ENCODE measurements around the gene DBNDD2. TPM values are rescaled to one million over a fixed set of nuclear protein-coding genes. Genes with fewer than 3 reads are reported as not detected.

The DBNDD2 gene
- total RNA-seq, 4 donors from 2014 or later = 53.2 to 115 (median 72.5) TPM

DNA sequence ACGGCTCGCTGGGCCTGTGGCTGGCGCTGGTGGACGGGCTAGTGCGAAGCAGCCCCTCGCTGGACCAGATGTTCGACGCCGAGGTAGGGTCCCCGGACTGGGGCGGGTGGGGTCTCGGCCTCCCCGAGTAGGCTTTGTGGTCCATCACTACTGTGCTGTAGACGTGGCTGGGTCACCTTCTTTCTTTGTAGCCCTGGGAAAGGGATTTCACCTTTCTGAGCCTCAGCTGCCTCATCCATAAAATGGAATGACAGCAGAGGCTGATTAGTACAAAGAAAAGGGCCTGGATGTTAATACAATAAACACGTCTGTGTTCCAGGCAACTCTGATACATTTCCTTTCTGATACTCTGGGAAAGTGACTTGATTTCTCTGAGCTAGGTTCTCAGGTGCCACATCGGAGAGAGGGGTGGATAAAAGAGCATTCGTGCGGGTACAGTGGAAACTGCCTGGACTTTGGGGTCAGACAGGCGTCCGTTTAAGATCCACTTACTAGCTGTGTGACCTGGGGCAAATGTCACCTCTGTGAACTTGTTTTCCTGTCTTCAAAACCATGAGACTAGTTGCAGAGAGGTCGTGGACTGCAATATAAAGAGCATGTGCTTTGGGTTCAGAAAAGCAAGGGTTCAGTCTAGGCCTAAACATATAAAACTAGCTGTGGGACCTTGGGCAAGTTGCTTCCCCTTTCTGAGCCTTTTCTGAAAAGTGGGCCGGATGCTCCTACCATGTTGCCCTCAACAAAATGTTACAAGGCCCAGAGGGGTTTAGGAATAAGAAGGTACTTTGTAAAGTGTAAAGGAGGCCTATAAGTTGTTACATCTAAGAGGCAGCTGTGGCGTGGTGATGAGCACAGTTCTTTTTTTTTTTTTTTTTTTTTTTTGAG lies 44.2 kb upstream of the DBNDD2 start:
- no peak for TF ChIP-seq POLR2A (IDR thresholded peaks at IDR 0.05)
- TF ChIP-seq, protein P1, sequence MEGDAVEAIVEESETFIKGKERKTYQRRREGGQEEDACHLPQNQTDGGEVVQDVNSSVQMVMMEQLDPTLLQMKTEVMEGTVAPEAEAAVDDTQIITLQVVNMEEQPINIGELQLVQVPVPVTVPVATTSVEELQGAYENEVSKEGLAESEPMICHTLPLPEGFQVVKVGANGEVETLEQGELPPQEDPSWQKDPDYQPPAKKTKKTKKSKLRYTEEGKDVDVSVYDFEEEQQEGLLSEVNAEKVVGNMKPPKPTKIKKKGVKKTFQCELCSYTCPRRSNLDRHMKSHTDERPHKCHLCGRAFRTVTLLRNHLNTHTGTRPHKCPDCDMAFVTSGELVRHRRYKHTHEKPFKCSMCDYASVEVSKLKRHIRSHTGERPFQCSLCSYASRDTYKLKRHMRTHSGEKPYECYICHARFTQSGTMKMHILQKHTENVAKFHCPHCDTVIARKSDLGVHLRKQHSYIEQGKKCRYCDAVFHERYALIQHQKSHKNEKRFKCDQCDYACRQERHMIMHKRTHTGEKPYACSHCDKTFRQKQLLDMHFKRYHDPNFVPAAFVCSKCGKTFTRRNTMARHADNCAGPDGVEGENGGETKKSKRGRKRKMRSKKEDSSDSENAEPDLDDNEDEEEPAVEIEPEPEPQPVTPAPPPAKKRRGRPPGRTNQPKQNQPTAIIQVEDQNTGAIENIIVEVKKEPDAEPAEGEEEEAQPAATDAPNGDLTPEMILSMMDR (IDR thresholded peaks at IDR 0.05) = no peak
- intact Hi-C loops (cut with DNase I; ENCODE audit: low total_unique reads) = no loop called here
- H3K4me3 ChIP-seq (ENCODE audit: low read depth, poor library complexity, severe bottlenecking) = peak overlapping the region; percentile 48
- 25 to 37% methylated on average over 13 to 16 of the region's 23 CpGs for WGBS, 2 donors
- no peak for DNase-seq (ENCODE audit: low spot score in 2 of 2)

DNA sequence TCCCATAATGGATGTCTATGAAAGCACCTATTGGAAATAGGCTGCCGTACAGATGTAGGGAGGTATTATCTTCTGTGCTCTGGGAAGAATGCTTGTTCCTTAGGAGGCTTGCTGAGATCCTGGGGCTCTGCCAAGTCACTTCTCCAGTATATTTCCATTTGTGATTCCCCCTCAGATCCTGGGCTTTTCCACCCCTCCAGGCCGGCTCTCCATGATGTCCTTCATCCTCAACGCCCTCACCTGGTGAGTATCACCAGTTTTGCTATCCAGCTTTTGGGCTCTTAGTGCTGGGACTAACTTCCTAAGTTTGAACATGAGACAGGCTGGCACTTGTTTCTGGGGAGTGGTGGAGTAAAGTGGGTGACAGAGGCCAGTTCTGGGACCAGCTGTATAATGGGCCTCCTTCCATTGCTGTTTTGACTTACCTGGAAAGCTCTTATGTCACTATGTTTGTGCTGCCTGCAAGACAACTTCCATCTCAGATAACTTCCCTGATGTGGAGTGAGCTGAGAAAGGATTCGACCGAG lies 42.6 kb upstream of the DBNDD2 start:
- H3K4me3 ChIP-seq (ENCODE audit: low read depth, poor library complexity, severe bottlenecking) = no peak overlapping the region
- no peak for TF ChIP-seq POLR2A (IDR thresholded peaks at IDR 0.05)
- TF ChIP-seq, protein P1 (IDR thresholded peaks at IDR 0.05) = no peak
- DNase-seq (ENCODE audit: low spot score in 2 of 2) = no peak
- intact Hi-C loops (cut with DNase I; ENCODE audit: low total_unique reads) = no loop called here
- 88 to 89% methylated on average over 5 of the region's 5 CpGs for WGBS, 2 donors

DNA sequence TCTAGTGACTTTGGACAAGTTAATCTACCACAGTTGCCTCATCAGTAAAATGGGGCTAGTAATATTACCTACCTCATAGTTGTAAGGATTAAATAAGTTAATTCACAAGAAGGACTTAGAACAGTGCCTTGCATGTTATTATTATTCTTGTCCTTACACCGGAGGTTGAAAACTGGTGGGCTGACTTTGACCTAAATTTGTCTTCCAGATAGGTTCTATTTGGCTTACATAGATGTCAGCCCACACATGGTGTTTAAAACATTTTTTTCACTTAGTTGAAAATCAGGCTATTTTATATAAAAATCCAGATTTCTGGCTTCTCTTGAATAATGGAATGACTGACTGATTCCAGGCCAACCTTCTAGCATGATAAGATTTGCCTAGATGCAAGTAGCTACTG lies 41.9 kb upstream of the DBNDD2 start:
- 83 to 91% methylated on average over 1 of the region's 1 CpG for WGBS, 2 donors
- no peak for DNase-seq (ENCODE audit: low spot score in 2 of 2)
- H3K4me3 ChIP-seq (ENCODE audit: low read depth, poor library complexity, severe bottlenecking) = no peak overlapping the region
- TF ChIP-seq POLR2A (IDR thresholded peaks at IDR 0.05) = no peak
- TF ChIP-seq, protein P1 (IDR thresholded peaks at IDR 0.05) = no peak
- intact Hi-C loops (cut with DNase I; ENCODE audit: low total_unique reads) = no loop called here

DNA sequence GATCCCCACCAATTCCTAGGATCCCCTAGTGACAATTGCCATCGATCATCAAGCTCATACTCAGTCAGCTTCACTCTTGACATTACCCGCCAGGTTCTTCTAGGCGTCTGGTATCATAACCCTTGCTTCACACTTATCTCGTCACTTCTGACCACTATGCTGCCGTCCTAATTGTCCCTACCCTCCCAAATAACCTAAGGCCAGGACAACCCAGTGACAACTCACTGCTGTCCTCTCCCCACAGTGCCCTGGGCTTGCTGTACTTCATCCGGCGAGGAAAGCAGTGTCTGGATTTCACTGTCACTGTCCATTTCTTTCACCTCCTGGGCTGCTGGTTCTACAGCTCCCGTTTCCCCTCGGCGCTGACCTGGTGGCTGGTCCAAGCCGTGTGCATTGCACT lies 41.5 kb upstream of the DBNDD2 start:
- H3K4me3 ChIP-seq (ENCODE audit: low read depth, poor library complexity, severe bottlenecking) = no peak overlapping the region
- intact Hi-C loops (cut with DNase I; ENCODE audit: low total_unique reads) = no loop called here
- no peak for DNase-seq (ENCODE audit: low spot score in 2 of 2)
- 87 to 93% methylated on average over 11 of the region's 11 CpGs for WGBS, 2 donors
- TF ChIP-seq POLR2A (IDR thresholded peaks at IDR 0.05) = no peak

DNA sequence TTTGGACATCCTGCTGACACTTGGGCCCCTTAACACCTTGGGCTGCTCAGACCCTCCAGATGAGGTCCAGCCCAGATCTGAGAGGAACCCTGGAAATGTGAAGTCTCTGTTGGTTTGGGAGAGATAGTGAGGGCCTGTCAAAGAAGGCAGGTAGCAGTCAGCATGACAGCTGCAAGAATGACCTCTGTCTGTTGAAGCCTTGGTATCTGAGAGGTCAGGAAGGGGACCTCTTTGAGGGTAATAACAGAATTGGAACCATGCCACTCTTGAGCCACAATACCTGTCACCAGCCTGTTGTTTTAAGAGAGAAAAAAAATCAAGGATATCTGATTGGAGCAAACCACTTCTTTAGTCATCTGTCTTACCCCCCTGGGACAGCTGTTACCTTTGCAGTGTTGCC lies 41.0 kb upstream of the DBNDD2 start:
- intact Hi-C loops (cut with DNase I; ENCODE audit: low total_unique reads) = no loop called here
- H3K4me3 ChIP-seq (ENCODE audit: low read depth, poor library complexity, severe bottlenecking) = no peak overlapping the region
- no peak for DNase-seq (ENCODE audit: low spot score in 2 of 2)
- no peak for TF ChIP-seq POLR2A (IDR thresholded peaks at IDR 0.05)
- TF ChIP-seq, protein P1 (IDR thresholded peaks at IDR 0.05) = no peak

DNA sequence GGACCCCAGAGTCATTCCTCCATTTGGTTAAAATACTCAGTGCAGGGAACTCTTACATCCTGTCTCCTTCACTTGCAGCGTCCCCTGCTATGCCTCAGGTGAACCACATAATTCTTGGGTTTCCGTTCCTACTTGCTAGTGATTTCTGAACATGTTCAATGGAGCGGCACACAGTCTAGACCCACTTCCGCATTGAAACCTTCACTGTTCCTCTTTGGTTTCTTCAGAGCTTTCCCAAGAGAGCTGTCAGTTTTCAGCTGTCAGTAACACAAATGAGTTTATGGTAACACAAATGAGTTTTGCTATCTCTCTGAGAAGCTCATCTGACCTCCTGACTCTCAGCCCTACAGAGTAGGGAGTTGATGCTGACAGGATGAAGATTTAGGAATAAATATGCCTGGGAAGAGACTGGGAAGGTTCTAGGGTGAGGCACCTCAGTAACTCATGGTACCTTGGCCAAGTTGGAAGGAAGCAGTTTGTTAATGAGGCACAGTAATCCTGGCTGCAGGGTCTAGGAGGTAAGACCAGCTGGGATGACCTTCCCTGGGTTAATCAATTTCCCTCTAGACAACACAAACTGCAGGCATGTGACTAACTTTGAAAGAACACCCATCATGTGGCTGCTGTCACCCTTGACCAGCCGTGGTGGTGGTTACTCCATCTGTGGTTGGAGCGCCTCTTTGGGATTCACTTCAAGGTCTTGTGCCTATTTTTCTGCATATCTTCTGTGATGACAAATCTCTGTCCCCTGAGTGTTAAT lies 39.7 kb upstream of the DBNDD2 start:
- TF ChIP-seq, protein P1 (IDR thresholded peaks at IDR 0.05) = no peak
- TF ChIP-seq POLR2A (IDR thresholded peaks at IDR 0.05) = no peak
- 66 to 85% methylated on average over 6 of the region's 6 CpGs for WGBS, 2 donors
- no peak for DNase-seq (ENCODE audit: low spot score in 2 of 2)
- intact Hi-C loops (cut with DNase I; ENCODE audit: low total_unique reads) = no loop called here
- no peak overlapping the region for H3K4me3 ChIP-seq (ENCODE audit: low read depth, poor library complexity, severe bottlenecking)
